Keratinocyte (primary cell): ENCODE measurements around the gene UNKL. TPM values are rescaled to one million over a fixed set of nuclear protein-coding genes. Genes with fewer than 3 reads are reported as not detected.

ENCODE experiments used
- DNase-seq: peaks from one replicate; pipeline ENCODE4 v3.0.0-alpha.2; 2011; ENCODE audit warnings: low read depth, missing footprints, low spot score
- FAIRE-seq: peaks from 2 replicates; lab custom pipeline; 2011; peaks lifted over from hg19 to GRCh38; lab: Jason Lieb, UNC
- H2AFZ ChIP-seq: 2 replicates; pipeline ENCODE4 v1.6.0; 2012; ENCODE audit warnings: low read length, control low read depth, inconsistent platforms; ENCODE audit not compliant: control insufficient read depth
- H3K27ac ChIP-seq: 2 replicates; pipeline ENCODE4 v1.5.1; 2011; ENCODE audit warnings: low read length; ENCODE audit not compliant: control insufficient read depth, insufficient read depth
- H3K27me3 ChIP-seq: 3 replicates; pipeline ENCODE4 v1.6.0; 2011; ENCODE audit warnings: low read length; ENCODE audit not compliant: control insufficient read depth, insufficient read depth; ENCODE audit errors: extremely low read depth
- H3K36me3 ChIP-seq, 2 experiments: 2 replicates in 1 of 2; 3 replicates in 1 of 2; pipeline ENCODE4 v1.5.1; 2011; ENCODE audit warnings: low read length in 2 of 2, mild to moderate bottlenecking in 1 of 2; ENCODE audit not compliant: control insufficient read depth in 2 of 2, insufficient read depth in 2 of 2; ENCODE audit errors: extremely low read depth in 1 of 2
- H3K4me1 ChIP-seq: 3 replicates; pipeline ENCODE4 v1.5.1; 2011; ENCODE audit warnings: low read length; ENCODE audit not compliant: control insufficient read depth, insufficient read depth; ENCODE audit errors: extremely low read depth
- H3K4me2 ChIP-seq: 3 replicates; pipeline ENCODE4 v1.6.0; 2011; ENCODE audit warnings: low read depth, low read length; ENCODE audit not compliant: control insufficient read depth, insufficient read depth; ENCODE audit errors: extremely low read depth
- H3K4me3 ChIP-seq, 3 experiments: fragments of 200-600 bp in 1 of 3; sonication (generic) in 1 of 3; 2 replicates in 2 of 3; 3 replicates in 1 of 3; pipeline ENCODE4 v1.5.1; 2011 to 2016; ENCODE audit warnings: low read length in 3 of 3, mild to moderate bottlenecking in 3 of 3, control low read depth in 2 of 3, inconsistent platforms in 1 of 3, low read depth in 1 of 3, mixed read lengths in 1 of 3, mixed run types in 1 of 3, moderate library complexity in 1 of 3; ENCODE audit not compliant: control insufficient read depth in 2 of 3, insufficient read depth in 2 of 3; ENCODE audit errors: extremely low read depth in 1 of 3
- H3K79me2 ChIP-seq: 2 replicates; pipeline ENCODE4 v1.6.0; 2012; ENCODE audit warnings: low read length; ENCODE audit not compliant: control insufficient read depth, insufficient read depth
- H3K9ac ChIP-seq: 3 replicates; pipeline ENCODE4 v1.6.0; 2011; ENCODE audit warnings: low read length; ENCODE audit not compliant: control insufficient read depth, insufficient read depth; ENCODE audit errors: extremely low read depth
- H3K9me1 ChIP-seq: 3 replicates; pipeline ENCODE4 v1.6.0; 2011; ENCODE audit warnings: low read length; ENCODE audit not compliant: control insufficient read depth, insufficient read depth; ENCODE audit errors: extremely low read depth
- H3K9me3 ChIP-seq: 2 replicates; pipeline ENCODE4 v1.5.1; 2012; ENCODE audit warnings: low read depth, low read length; ENCODE audit not compliant: control insufficient read depth
- H4K20me1 ChIP-seq: 3 replicates; pipeline ENCODE4 v1.6.0; 2011; ENCODE audit warnings: low read length; ENCODE audit not compliant: control insufficient read depth, insufficient read depth; ENCODE audit errors: extremely low read depth
- CTCF ChIP-seq, 3 experiments: IDR thresholded peaks in 1 of 3; conservative IDR thresholded peaks in 1 of 3; optimal IDR thresholded peaks in 1 of 3; 2 replicates in 2 of 3; 3 replicates in 1 of 3; pipeline versions ENCODE3 to v1.5.1; 2011; ENCODE audit warnings: low read length in 3 of 3, mild to moderate bottlenecking in 3 of 3, moderate library complexity in 2 of 3, control low read depth in 1 of 3, inconsistent platforms in 1 of 3; ENCODE audit not compliant: insufficient read depth in 2 of 3; ENCODE audit errors: extremely low read depth in 1 of 3
- EZH2 ChIP-seq: IDR thresholded peaks from one replicate; pipeline ENCODE4 v1.6.1; 2012; ENCODE audit warnings: inconsistent platforms, mild to moderate bottlenecking, low read length, moderate library complexity
- dilution Hi-C: fragments of 300-500 bp; cut with MboI; formaldehyde crosslinking; loops from one replicate; pipeline ENCODE4 v1.7.0; 2020; ENCODE audit warnings: low sequenced_read_pairs; ENCODE audit not compliant: extremely low pct_ligation_motif_present
- polyA plus RNA-seq, 5 experiments: library from polyadenylated mRNA; depleted of rRNA in 3 of 5; stranded (reverse) in 3 of 5; stranded (forward) in 1 of 5; unstranded in 1 of 5; fragments of >200 nt; gene quantifications; 1 replicate in 1 of 5; 2 replicates in 3 of 5; 3 replicates in 1 of 5; pipeline versions ENCODE4 v1.2.1 to v1.2.3, GENCODE V29; 2011 to 2012; ENCODE audit warnings: missing spikeins in 2 of 5, low read depth in 1 of 5, low replicate concordance in 1 of 5

UNKL gene
- polyA plus RNA-seq, 1 donor (not counting 4 experiments of a cell fraction or from before 2014, with no cell fraction given), result 2.3 TPM

GRCh38 chr16:1392826-1393225, 21.7 kb downstream of the UNKL start:
- Histone ChIP-seq H3K9me3 (no peaks in the 10 kb centered on the region), H3K27ac (no peak overlapping the region), H3K27me3 (no peaks in the 10 kb centered on the region), H3K79me2 (no peaks in the 10 kb centered on the region), H2AFZ (no peak overlapping the region), H3K4me1 (no peaks in the 10 kb centered on the region), H3K36me3 (peaks cover 0 to 6% of the 10 kb centered on the region in 2 experiments), H3K9me1 (no peaks in the 10 kb centered on the region), H4K20me1 (no peaks in the 10 kb centered on the region), H3K9ac (no peak overlapping the region), H3K4me3 (no peak overlapping the region), H3K4me2 (no peak overlapping the region)
- dilution Hi-C loops, result no loop called here
- no peak for DNase-seq
- FAIRE-seq, result no peak
- no peak for TF ChIP-seq EZH2
- no peak for TF ChIP-seq CTCF (optimal IDR thresholded peaks at IDR 0.05 in 1 of 3, IDR thresholded peaks at IDR 0.05 in 1 of 3, conservative IDR thresholded peaks at IDR 0.05 in 1 of 3; ENCODE audit: extremely low read depth in 1 of 3, insufficient read depth in 2 of 3, low read length in 3 of 3)

DNA sequence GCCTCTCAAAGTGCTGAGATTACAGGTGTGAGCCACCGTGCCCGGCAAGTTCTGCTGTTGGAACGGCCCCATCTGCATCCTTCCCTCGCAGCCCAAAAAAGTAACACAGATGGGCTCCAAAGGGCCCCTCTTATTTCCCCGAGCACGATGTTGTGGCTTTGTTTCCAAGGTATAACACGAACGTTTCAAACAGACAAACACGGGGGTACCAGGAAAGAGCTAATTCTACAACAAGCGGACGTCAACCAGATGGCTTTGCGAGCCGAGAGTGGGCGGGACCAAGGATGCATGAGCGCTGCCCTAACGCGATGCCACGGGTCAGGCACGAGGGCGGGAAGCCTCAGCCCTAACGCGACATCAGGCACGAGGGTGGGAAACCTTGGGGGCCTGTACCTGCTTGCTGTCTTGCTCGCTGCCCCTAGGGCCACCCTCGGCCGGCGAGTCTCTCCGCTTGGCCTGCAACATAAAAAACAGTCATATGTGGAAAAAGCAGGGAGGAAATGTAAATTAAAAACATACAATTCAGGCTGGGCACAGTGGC, 24.2 kb downstream of the UNKL start:
- no peak for DNase-seq
- dilution Hi-C loops, result no loop called here
- no peaks in the 10 kb centered on the region for H3K79me2 ChIP-seq
- no peaks in the 10 kb centered on the region for H3K27me3 ChIP-seq
- no peaks in the 10 kb centered on the region for H4K20me1 ChIP-seq
- H3K4me1 ChIP-seq, result no peaks in the 10 kb centered on the region
- H3K36me3 ChIP-seq, result peaks cover 0 to 6% of the 10 kb centered on the region in 2 experiments
- no peak for FAIRE-seq
- H3K9me3 ChIP-seq, result no peaks in the 10 kb centered on the region
- H3K9me1 ChIP-seq, result no peaks in the 10 kb centered on the region
- H3K9ac ChIP-seq, result no peak overlapping the region
- no peak overlapping the region for H3K4me2 ChIP-seq
- H2AFZ ChIP-seq, result no peak overlapping the region
- H3K27ac ChIP-seq, result no peak overlapping the region
- H3K4me3 ChIP-seq, result no peak overlapping the region
- TF ChIP-seq CTCF (optimal IDR thresholded peaks at IDR 0.05 in 1 of 3, IDR thresholded peaks at IDR 0.05 in 1 of 3, conservative IDR thresholded peaks at IDR 0.05 in 1 of 3; ENCODE audit: extremely low read depth in 1 of 3, insufficient read depth in 2 of 3, low read length in 3 of 3), result no peak
- TF ChIP-seq EZH2, result no peak
